SK-N-SH treated with all-trans-retinoic acid at 6 μM for 48 hours (cell line): ENCODE measurements around the gene RNF148.

Source experiments
- ARNTL ChIP-seq: fragments of 450-650 bp; formaldehyde crosslinking; IDR thresholded peaks from 2 replicates; pipeline ENCODE4 v1.5.0; 2020; ENCODE audit warnings: low read depth, mild to moderate bottlenecking, moderate library complexity, borderline replicate concordance
- BACH2 ChIP-seq: fragments of 250-450 bp; sonication (Bioruptor Pico); IDR thresholded peaks from 2 replicates; pipeline ENCODE4 v1.9.0; 2021; ENCODE audit warnings: mild to moderate bottlenecking, borderline replicate concordance
- CSDC2 ChIP-seq: fragments of 250-450 bp; sonication (Bioruptor Pico); IDR thresholded peaks from 2 replicates; pipeline ENCODE4 v1.5.0; 2020; ENCODE audit warnings: mild to moderate bottlenecking, moderate library complexity
- RARB ChIP-seq: fragments of 250-450 bp; sonication (Bioruptor Pico); IDR thresholded peaks from 2 replicates; pipeline ENCODE4 v1.8.0; 2021; ENCODE audit warnings: mild to moderate bottlenecking, moderate library complexity
- SNAI2 ChIP-seq: fragments of 250-450 bp; sonication (Bioruptor Pico); IDR thresholded peaks from 2 replicates; pipeline ENCODE4 v1.5.0; 2020; ENCODE audit warnings: mild to moderate bottlenecking, moderate library complexity
- ZFP3 ChIP-seq: fragments of 250-450 bp; sonication (Bioruptor Pico); IDR thresholded peaks from 2 replicates; pipeline ENCODE4 v1.5.0; 2020; ENCODE audit warnings: mild to moderate bottlenecking, moderate library complexity
- TF ChIP-seq, protein P1 (sequence below): fragments of 250-450 bp; sonication (Bioruptor Pico); IDR thresholded peaks from 2 replicates; pipeline ENCODE4 v1.8.0; 2020; ENCODE audit warnings: mild to moderate bottlenecking, moderate library complexity, borderline replicate concordance

GRCh38 chr7:122750389-122750788, 47.7 kb upstream of the RNF148 start:
- TF ChIP-seq ARNTL (CRISPR knock-in tag) (no peak), ZFP3 (CRISPR knock-in tag) (no peak), SNAI2 (CRISPR knock-in tag) (no peak), CSDC2 (CRISPR knock-in tag) (no peak), BACH2 (no peak), RARB (CRISPR knock-in tag) (no peak)
- TF ChIP-seq, protein P1, sequence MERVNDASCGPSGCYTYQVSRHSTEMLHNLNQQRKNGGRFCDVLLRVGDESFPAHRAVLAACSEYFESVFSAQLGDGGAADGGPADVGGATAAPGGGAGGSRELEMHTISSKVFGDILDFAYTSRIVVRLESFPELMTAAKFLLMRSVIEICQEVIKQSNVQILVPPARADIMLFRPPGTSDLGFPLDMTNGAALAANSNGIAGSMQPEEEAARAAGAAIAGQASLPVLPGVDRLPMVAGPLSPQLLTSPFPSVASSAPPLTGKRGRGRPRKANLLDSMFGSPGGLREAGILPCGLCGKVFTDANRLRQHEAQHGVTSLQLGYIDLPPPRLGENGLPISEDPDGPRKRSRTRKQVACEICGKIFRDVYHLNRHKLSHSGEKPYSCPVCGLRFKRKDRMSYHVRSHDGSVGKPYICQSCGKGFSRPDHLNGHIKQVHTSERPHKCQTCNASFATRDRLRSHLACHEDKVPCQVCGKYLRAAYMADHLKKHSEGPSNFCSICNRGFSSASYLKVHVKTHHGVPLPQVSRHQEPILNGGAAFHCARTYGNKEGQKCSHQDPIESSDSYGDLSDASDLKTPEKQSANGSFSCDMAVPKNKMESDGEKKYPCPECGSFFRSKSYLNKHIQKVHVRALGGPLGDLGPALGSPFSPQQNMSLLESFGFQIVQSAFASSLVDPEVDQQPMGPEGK (CRISPR knock-in tag) = no peak
